GM12801 (cell line): Measurements from ENCODE around the gene ENPEP.

ENCODE experiments used
- TF ChIP-seq, protein P1 (sequence below): IDR thresholded peaks from one replicate; pipeline ENCODE4 v1.5.1; 2011; ENCODE audit warnings: control low read depth; ENCODE audit not compliant: insufficient read length; ENCODE audit errors: extremely low read depth

The ENPEP gene

DNA sequence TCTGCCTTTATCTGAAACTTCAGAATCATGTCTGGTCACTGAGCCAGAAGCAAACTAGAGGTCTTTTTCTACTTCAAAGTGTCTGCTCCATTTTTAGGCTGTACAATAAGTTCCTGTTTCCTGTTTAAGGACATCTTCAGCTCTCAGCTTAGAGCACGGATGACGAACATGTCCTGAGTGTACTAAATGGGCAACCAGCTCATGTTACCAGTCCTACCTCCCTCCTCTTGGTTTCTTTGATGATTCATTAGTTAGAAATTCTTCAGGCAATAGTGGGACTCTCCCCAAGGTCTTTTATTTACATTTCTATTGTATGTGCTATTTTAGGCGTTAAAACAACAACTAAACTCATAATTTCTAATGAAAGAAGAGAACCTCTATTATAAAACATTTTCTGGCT lies 58.0 kb downstream of the ENPEP start:
- TF ChIP-seq, protein P1, sequence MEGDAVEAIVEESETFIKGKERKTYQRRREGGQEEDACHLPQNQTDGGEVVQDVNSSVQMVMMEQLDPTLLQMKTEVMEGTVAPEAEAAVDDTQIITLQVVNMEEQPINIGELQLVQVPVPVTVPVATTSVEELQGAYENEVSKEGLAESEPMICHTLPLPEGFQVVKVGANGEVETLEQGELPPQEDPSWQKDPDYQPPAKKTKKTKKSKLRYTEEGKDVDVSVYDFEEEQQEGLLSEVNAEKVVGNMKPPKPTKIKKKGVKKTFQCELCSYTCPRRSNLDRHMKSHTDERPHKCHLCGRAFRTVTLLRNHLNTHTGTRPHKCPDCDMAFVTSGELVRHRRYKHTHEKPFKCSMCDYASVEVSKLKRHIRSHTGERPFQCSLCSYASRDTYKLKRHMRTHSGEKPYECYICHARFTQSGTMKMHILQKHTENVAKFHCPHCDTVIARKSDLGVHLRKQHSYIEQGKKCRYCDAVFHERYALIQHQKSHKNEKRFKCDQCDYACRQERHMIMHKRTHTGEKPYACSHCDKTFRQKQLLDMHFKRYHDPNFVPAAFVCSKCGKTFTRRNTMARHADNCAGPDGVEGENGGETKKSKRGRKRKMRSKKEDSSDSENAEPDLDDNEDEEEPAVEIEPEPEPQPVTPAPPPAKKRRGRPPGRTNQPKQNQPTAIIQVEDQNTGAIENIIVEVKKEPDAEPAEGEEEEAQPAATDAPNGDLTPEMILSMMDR = no peak

DNA sequence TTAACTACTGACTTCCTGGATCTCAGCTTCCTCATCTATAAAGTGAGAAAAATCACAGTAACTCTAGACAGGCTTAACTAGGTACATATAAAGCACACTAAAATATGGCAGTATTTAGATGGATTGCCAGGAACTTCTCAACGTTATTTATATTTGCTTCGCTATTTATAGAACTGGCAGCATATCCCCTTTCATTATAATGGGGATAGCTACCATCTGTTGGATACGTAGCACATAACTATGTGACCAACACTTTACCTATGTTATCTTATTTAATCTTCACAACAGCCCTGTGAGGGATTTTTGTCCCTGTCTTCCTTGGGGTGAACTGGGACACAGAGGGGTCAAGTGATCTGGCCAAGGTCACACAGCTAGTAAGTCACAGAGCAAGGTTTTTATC lies 64.6 kb downstream of the ENPEP start:
- TF ChIP-seq, protein P1 = no peak

DNA sequence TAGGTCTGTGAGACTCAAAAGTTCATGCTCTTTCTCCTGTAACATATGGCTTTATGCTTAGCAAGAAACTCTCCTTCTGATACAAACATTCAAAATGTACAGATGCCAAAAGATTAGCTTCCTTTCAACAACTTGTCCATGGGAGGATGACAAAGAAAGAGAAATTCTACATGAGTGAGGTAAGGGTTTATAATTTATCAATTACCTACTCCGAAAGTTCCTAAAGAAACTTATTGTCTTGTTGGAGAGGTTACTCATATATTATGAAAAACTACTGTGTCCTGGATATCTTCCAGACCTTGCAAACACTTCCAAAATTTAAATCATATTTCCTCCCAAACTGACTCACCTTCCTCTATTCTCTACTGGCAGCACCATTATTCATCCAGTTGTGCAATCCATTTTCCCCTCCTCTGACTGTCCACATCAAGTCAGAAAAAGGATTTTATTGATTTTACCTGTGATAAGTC lies 65.1 kb downstream of the ENPEP start:
- TF ChIP-seq, protein P1 = no peak

DNA sequence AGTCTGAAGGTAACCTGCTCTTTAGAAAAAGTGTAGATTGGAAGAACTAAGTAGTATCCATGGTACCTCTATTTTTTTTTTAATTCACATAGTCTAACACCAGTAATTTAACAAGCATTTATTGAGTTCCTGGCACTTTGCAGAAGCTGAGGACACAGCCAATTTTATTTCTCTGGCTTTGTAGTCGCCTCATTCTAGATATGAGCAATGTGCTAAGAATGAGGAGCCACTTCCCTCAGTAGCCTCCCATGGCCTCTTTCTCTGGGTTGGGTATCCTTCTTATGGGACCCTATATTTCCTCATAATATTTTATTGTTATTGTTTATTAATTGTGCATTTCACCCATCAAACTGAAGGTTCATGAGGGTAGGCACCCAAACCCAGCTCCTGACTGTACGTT lies 67.6 kb downstream of the ENPEP start:
- TF ChIP-seq, protein P1 = no peak

DNA sequence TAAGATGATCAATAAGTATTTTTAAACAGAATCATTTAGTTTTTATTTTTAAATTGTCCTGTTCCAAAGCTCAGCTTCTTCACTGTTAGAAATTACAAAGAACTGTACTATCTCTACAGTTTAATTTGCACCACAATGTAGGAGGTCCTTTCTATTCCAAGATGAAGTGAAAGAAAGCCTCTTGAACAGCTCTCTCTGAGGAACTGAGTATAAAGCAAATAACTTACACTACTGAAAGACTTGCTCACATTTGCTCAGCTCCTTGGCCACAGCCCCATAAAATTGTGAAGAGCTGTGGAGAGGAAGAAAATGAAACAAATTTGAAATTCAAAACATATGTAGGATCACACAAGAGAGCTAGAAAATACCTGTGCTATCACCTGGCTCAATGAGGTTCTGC lies 68.6 kb downstream of the ENPEP start:
- TF ChIP-seq, protein P1 = no peak

DNA sequence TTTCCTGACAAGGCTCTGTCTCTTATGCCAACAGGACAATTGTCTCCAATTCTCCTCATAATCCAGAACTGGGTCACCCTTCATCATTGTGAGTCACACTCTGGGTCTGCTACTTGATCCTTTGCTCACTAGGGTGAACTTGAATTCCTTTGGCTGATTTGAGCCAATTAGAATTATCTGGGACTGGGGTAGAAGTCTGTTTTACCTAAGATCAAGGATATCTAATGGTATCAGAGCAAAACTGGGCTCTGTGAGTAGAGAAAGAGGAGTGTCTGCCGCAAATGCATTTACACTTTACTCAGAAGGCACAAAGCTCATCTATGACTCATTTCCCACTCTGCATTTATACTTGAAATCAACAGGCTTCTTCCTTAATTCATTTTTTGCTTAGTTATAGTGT lies 74.3 kb downstream of the ENPEP start:
- TF ChIP-seq, protein P1 = no peak

DNA sequence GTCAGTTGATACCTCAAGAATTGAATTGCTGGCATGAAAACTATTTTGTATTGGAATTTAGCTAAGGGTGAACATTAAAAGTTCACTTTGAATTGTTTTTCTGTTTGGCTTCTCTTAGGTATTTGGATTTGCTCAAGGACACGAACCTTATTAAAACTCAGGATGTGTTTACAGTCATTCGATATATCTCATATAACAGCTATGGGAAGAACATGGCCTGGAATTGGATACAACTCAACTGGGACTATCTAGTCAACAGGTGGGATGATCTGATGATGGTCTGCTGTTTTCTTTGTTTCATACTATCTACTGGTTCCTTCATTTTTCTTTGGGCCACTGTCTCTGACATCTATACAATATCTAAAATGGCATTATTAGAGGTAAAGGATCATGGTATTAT lies 77.2 kb downstream of the ENPEP start:
- TF ChIP-seq, protein P1 = no peak

DNA sequence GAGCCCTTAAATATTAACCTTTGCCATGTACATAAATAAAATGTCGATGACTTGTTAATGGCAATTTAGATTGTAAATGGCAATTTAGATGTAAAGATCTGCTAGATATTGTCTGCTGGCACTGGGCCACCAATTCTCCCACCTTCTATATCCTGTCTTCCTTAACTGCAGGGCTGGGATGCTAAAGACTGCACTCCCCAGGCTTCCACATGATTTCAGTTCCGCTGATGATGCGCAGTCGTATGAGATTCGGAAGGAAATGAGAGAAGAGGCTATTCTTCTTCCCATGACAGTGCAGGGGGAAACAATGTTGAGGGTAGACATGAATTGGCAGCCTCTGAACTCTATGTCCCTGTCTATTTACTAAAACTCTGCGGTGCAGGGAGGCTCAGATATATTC lies 91.3 kb downstream of the ENPEP start:
- TF ChIP-seq, protein P1 = no peak
